GM23248 (cell line): ENCODE results near the gene NPAS3. TPM values are rescaled to one million over a fixed set of nuclear protein-coding genes. Genes with fewer than 3 reads are reported as not detected.

ENCODE experiments used
- DNase-seq: peaks from one replicate; pipeline ENCODE4 v3.0.0-alpha.2; 2015
- H2AFZ ChIP-seq: fragments of 200-600 bp; sonication (generic); 2 replicates; pipeline ENCODE4 v1.6.1; 2016; ENCODE audit warnings: antibody characterized with exemption
- H3F3A ChIP-seq: fragments of 200-600 bp; sonication (generic); 2 replicates; pipeline ENCODE4 v1.6.1; 2016; ENCODE audit warnings: mild to moderate bottlenecking, antibody characterized with exemption, mixed run types; ENCODE audit not compliant: insufficient read depth
- H3K27ac ChIP-seq: fragments of 200-600 bp; sonication (generic); 2 replicates; pipeline ENCODE4 v1.5.1; 2016; ENCODE audit warnings: mild to moderate bottlenecking
- H3K27me3 ChIP-seq: fragments of 200-600 bp; sonication (generic); replicated peaks from 2 replicates; pipeline ENCODE4 v1.6.1; 2016; ENCODE audit warnings: mild to moderate bottlenecking; ENCODE audit not compliant: insufficient read depth
- H3K36me3 ChIP-seq: fragments of 200-600 bp; sonication (generic); 2 replicates; pipeline ENCODE4 v1.6.1; 2016; ENCODE audit warnings: low read depth, mild to moderate bottlenecking
- H3K4me1 ChIP-seq: fragments of 200-600 bp; sonication (generic); 2 replicates; pipeline ENCODE4 v1.6.1; 2016; ENCODE audit warnings: mild to moderate bottlenecking; ENCODE audit not compliant: insufficient read depth
- H3K4me2 ChIP-seq: fragments of 200-600 bp; sonication (generic); one replicate; pipeline ENCODE4 v1.6.1; 2016; ENCODE audit warnings: mild to moderate bottlenecking; ENCODE audit not compliant: unreplicated experiment
- H3K4me3 ChIP-seq: fragments of 200-600 bp; sonication (generic); 2 replicates; pipeline ENCODE4 v1.5.1; 2016; ENCODE audit warnings: mild to moderate bottlenecking
- H3K79me2 ChIP-seq: fragments of 200-600 bp; sonication (generic); 2 replicates; pipeline ENCODE4 v1.6.1; 2016; ENCODE audit warnings: mild to moderate bottlenecking; ENCODE audit not compliant: insufficient read depth
- H3K9ac ChIP-seq: fragments of 200-600 bp; sonication (generic); 2 replicates; pipeline ENCODE4 v1.6.1; 2016; ENCODE audit warnings: mild to moderate bottlenecking
- H3K9me2 ChIP-seq: fragments of 200-600 bp; sonication (generic); 2 replicates; pipeline ENCODE4 v1.6.1; 2016; ENCODE audit warnings: mixed run types, mild to moderate bottlenecking, moderate library complexity; ENCODE audit not compliant: insufficient read depth
- H3K9me3 ChIP-seq: fragments of 200-600 bp; sonication (generic); one replicate; pipeline ENCODE4 v1.6.1; 2017; ENCODE audit warnings: low read depth
- H4K20me1 ChIP-seq: fragments of 200-600 bp; sonication (generic); 2 replicates; pipeline ENCODE4 v1.6.0; 2016; ENCODE audit not compliant: insufficient read depth
- EZH2 ChIP-seq: fragments of 200-600 bp; sonication (generic); IDR thresholded peaks from 2 replicates; pipeline ENCODE4 v1.6.1; 2018; ENCODE audit warnings: antibody characterized with exemption, mild to moderate bottlenecking; ENCODE audit not compliant: insufficient read depth, poor library complexity, severe bottlenecking
- EZH2phosphoT487 ChIP-seq: fragments of 200-600 bp; sonication (generic); IDR thresholded peaks from 2 replicates; pipeline ENCODE4 v1.6.1; 2018; ENCODE audit warnings: antibody characterized with exemption, moderate library complexity, mild to moderate bottlenecking, low read depth; ENCODE audit not compliant: insufficient read depth
- WGBS, 2 experiments: methylation state at CpG; one replicate each; pipeline ENCODE4 v1.1.6; 2015 to 2017; ENCODE audit warnings: low lambda C conversion rate in 2 of 2, low coverage in 1 of 2; ENCODE audit errors: missing lambda C conversion rate in 2 of 2; 5-methylcytosine and 5-hydroxymethylcytosine counted together
- in situ Hi-C: fragments of 300-500 bp; cut with MboI; formaldehyde crosslinking; loops from 2 replicates; pipeline ENCODE4 v1.15.0; 2020
- polyA plus RNA-seq: library from polyadenylated mRNA; unstranded; fragments of >200 nt; fragmentation: Nextera tagmentation; extraction: Ambion mirVana; gene quantifications from 2 replicates; pipeline ENCODE4 v1.2.1, GENCODE V29; 2016
- total RNA-seq: library from RNA; depleted of rRNA; stranded (reverse); fragments of >200 nt; shearing (Covaris generic); gene quantifications from 2 replicates; pipeline ENCODE4 v1.2.3, GENCODE V29; 2014

The NPAS3 gene
- total and polyA plus RNA-seq, 2 experiments from 2014 or later, result 0.65 TPM; not detected in 1

DNA sequence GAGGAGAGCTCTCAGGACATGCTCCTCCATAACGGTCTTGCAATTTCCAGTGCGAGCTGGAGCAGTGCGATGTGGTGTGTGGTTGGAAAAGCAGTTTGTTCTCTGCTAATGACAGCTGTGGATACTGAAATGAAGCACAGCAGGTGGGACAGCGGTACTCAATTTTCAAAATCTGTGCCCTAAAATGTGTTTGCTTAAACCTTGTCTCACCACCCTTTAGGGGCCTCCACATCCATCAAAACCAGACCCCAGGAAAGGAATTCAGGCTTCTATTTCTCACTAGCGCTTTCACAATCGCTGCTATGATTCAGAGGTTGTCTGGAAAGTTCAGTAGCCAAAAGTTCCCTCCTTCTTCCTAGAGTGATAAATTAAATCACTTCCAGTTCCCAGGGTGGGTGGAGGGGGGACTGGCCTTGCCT lies 571.4 kb downstream of the NPAS3 start:
- H3K4me2 ChIP-seq, result peak overlapping the region; percentile 42
- H4K20me1 ChIP-seq, result no peaks in the 10 kb centered on the region
- H3K9ac ChIP-seq, result no peak overlapping the region
- no peaks in the 10 kb centered on the region for H3K36me3 ChIP-seq
- no peak overlapping the region for H2AFZ ChIP-seq
- peaks cover 22% of the 10 kb centered on the region for H3F3A ChIP-seq
- in situ Hi-C loops, result no loop called here
- no peaks in the 10 kb centered on the region for H3K9me3 ChIP-seq
- no peaks in the 10 kb centered on the region for H3K79me2 ChIP-seq
- 39 to 44% methylated on average over 6 of the region's 6 CpGs for WGBS, 2 experiments
- H3K4me1 ChIP-seq, result peaks cover 28% of the 10 kb centered on the region
- no peaks in the 10 kb centered on the region; the same call in 1 of the 2 replicates for H3K9me2 ChIP-seq
- TF ChIP-seq EZH2 (no peak), EZH2phosphoT487 (no peak)
- no peak overlapping the region for H3K4me3 ChIP-seq
- no peaks in the 10 kb centered on the region for H3K27me3 ChIP-seq
- H3K27ac ChIP-seq, result no peak overlapping the region
- peak; percentile 81 for DNase-seq

GRCh38 chr14:33510991-33511390 lies 572.3 kb downstream of the NPAS3 start:
- Histone ChIP-seq H3K27ac (no peak overlapping the region), H3K36me3 (no peaks in the 10 kb centered on the region)
- TF ChIP-seq EZH2 (no peak), EZH2phosphoT487 (no peak)

GRCh38 chr14:33511851-33512640 lies 573.4 kb downstream of the NPAS3 start:
- H3K79me2 ChIP-seq, result no peaks in the 10 kb centered on the region
- peaks cover 28% of the 10 kb centered on the region for H3K4me1 ChIP-seq
- peak overlapping the region; percentile 12 for H3K4me3 ChIP-seq
- H3K4me2 ChIP-seq, result peak overlapping the region; percentile 46
- peaks cover 22% of the 10 kb centered on the region for H3F3A ChIP-seq
- no peaks in the 10 kb centered on the region for H4K20me1 ChIP-seq
- H3K27ac ChIP-seq, result peak overlapping the region; percentile 66
- in situ Hi-C loops, result no loop called here
- H3K9me3 ChIP-seq, result no peaks in the 10 kb centered on the region
- no peak overlapping the region for H2AFZ ChIP-seq
- H3K9me2 ChIP-seq, result no peaks in the 10 kb centered on the region; the same call in 1 of the 2 replicates
- H3K36me3 ChIP-seq, result no peaks in the 10 kb centered on the region
- TF ChIP-seq EZH2 (no peak), EZH2phosphoT487 (no peak)
- peak; percentile 83 for DNase-seq
- H3K27me3 ChIP-seq, result no peaks in the 10 kb centered on the region
- H3K9ac ChIP-seq, result peak overlapping the region; percentile 40
- 1 to 4% methylated on average over 4 of the region's 4 CpGs for WGBS, 2 experiments

More at GRCh38 chr14:33510991-33511390, 572.3 kb downstream of the NPAS3 start:
- Histone ChIP-seq H3K79me2 (no peaks in the 10 kb centered on the region), H3K9me3 (no peaks in the 10 kb centered on the region), H4K20me1 (no peaks in the 10 kb centered on the region), H3K27me3 (no peaks in the 10 kb centered on the region), H3K9ac (no peak overlapping the region), H3K4me1 (peaks cover 28% of the 10 kb centered on the region), H2AFZ (no peak overlapping the region), H3K4me2 (no peak overlapping the region), H3F3A (peaks cover 22% of the 10 kb centered on the region), H3K9me2 (no peaks in the 10 kb centered on the region; the same call in 1 of the 2 replicates), H3K4me3 (no peak overlapping the region)
- no peak for DNase-seq
- in situ Hi-C loops, result no loop called here
- whole genome bisulfite sequencing, 2 experiments, result 96 to 98% methylated on average over 3 of the region's 3 CpGs

GRCh38 chr14:33515441-33515840 lies 576.8 kb downstream of the NPAS3 start:
- Histone ChIP-seq H3K36me3 (no peaks in the 10 kb centered on the region), H2AFZ (no peak overlapping the region), H3K9ac (no peak overlapping the region), H3K27ac (no peak overlapping the region), H3F3A (peaks cover 22% of the 10 kb centered on the region), H3K9me3 (no peaks in the 10 kb centered on the region), H3K4me2 (no peak overlapping the region), H3K4me3 (no peak overlapping the region), H3K4me1 (peaks cover 21% of the 10 kb centered on the region), H3K79me2 (no peaks in the 10 kb centered on the region), H3K9me2 (no peaks in the 10 kb centered on the region), H3K27me3 (no peaks in the 10 kb centered on the region), H4K20me1 (no peaks in the 10 kb centered on the region)
- in situ Hi-C loops, result no loop called here
- TF ChIP-seq EZH2phosphoT487 (no peak), EZH2 (no peak)
- 91 to 93% methylated on average over 5 of the region's 5 CpGs for WGBS, 2 experiments
- DNase-seq, result no peak
